DMS153 treated with DMSO at 0.1 percent for 48 hours (cell line): ENCODE measurements around the gene CACNG1.
"Not testable (repeated sequence)": the region's sequence is repeated elsewhere in the genome, so short reads cannot be mapped to it uniquely, and the experiment has no call there.

ENCODE experiments used
- DNase-seq: peaks from one replicate; lab custom pipeline; 2025; ENCODE audit not compliant: unreplicated experiment; lab: John Stamatoyannopoulos, UW

The CACNG1 gene

GRCh38 chr17:67025216-67025792, 19.1 kb upstream of the CACNG1 start:
- DNase-seq: no peak

- DNase-seq: no peak
These were observed 18.0 kb upstream of the CACNG1 start for GRCh38 chr17:67026341-67026740.

- DNase-seq: no peak
These were observed 17.2 kb upstream of the CACNG1 start for GRCh38 chr17:67027031-67027628.

- DNase-seq: no peak
These were observed 13.7 kb upstream of the CACNG1 start for GRCh38 chr17:67030641-67031040.

- no peak for DNase-seq
These were observed 12.0 kb upstream of the CACNG1 start for GRCh38 chr17:67032382-67032781.

GRCh38 chr17:67032985-67033384, 11.4 kb upstream of the CACNG1 start:
- DNase-seq: no peak

GRCh38 chr17:67033613-67034012, 10.7 kb upstream of the CACNG1 start:
- DNase-seq: no peak

GRCh38 chr17:67035131-67036083, 8.9 kb upstream of the CACNG1 start:
- DNase-seq: no peak

GRCh38 chr17:67038861-67039365, 5.4 kb upstream of the CACNG1 start:
- DNase-seq: no peak

- no peak for DNase-seq
These were observed 3.7 kb upstream of the CACNG1 start for GRCh38 chr17:67040652-67041051.

- not testable (repeated sequence) for DNase-seq
These were observed 3.2 kb upstream of the CACNG1 start for GRCh38 chr17:67041119-67041518.

GRCh38 chr17:67041531-67041930, 2.8 kb upstream of the CACNG1 start:
- no peak for DNase-seq

- no peak for DNase-seq
These were observed 2.1 kb upstream of the CACNG1 start for GRCh38 chr17:67041941-67042899.

GRCh38 chr17:67043283-67043682, 1.1 kb upstream of the CACNG1 start:
- DNase-seq: no peak

- DNase-seq: no peak
These were observed 586 bp downstream of the CACNG1 start for GRCh38 chr17:67044940-67045339.

GRCh38 chr17:67046398-67046797, 2.0 kb downstream of the CACNG1 start:
- no peak for DNase-seq

GRCh38 chr17:67047382-67047781, 3.0 kb downstream of the CACNG1 start:
- no peak for DNase-seq

GRCh38 chr17:67049025-67049739, 4.8 kb downstream of the CACNG1 start:
- DNase-seq: no peak

GRCh38 chr17:67050066-67050465, 5.7 kb downstream of the CACNG1 start:
- no peak for DNase-seq
